ENCODE results near the gene SPTA1.

Gene SPTA1

GRCh38 chr1:158644449-158644848 lies 42.1 kb downstream of the SPTA1 start:
- Histone ChIP-seq H3K36me3 (ENCODE audit: control insufficient read depth, insufficient read depth, low read length, severe bottlenecking) (no peaks in the 10 kb centered on the region), H3K9me3 (ENCODE audit: control insufficient read depth, low read length) (no peaks in the 10 kb centered on the region), H3K27me3 (replicated peaks; ENCODE audit: control insufficient read depth, insufficient read depth, low read length) (no peaks in the 10 kb centered on the region), H3K4me3 (ENCODE audit: low read length) (no peak overlapping the region), H3K9ac (ENCODE audit: low read length) (no peak overlapping the region), H3K4me1 (ENCODE audit: control insufficient read depth, insufficient read depth, low read length) (no peaks in the 10 kb centered on the region)
- DNase-seq (ENCODE audit: low read depth), result no peak

- no peak overlapping the region for H3K4me3 ChIP-seq (ENCODE audit: low read length)
- no peaks in the 10 kb centered on the region for H3K36me3 ChIP-seq (ENCODE audit: control insufficient read depth, insufficient read depth, low read length, severe bottlenecking)
- no peak for DNase-seq (ENCODE audit: low read depth)
- peaks cover 6% of the 10 kb centered on the region for H3K9me3 ChIP-seq (ENCODE audit: control insufficient read depth, low read length)
- H3K9ac ChIP-seq (ENCODE audit: low read length), result no peak overlapping the region
- H3K4me1 ChIP-seq (ENCODE audit: control insufficient read depth, insufficient read depth, low read length), result no peaks in the 10 kb centered on the region
- no peaks in the 10 kb centered on the region for H3K27me3 ChIP-seq (replicated peaks; ENCODE audit: control insufficient read depth, insufficient read depth, low read length)
These were observed 47.6 kb downstream of the SPTA1 start for GRCh38 chr1:158638904-158639303.

- H3K9ac ChIP-seq (ENCODE audit: low read length), result no peak overlapping the region
- H3K4me1 ChIP-seq (ENCODE audit: control insufficient read depth, insufficient read depth, low read length), result no peaks in the 10 kb centered on the region
- DNase-seq (ENCODE audit: low read depth), result no peak
These were observed 48.4 kb downstream of the SPTA1 start for GRCh38 chr1:158638146-158638545.

GRCh38 chr1:158613764-158614163 lies 72.8 kb downstream of the SPTA1 start:
- Histone ChIP-seq H3K36me3 (ENCODE audit: control insufficient read depth, insufficient read depth, low read length, severe bottlenecking) (no peaks in the 10 kb centered on the region), H3K9ac (ENCODE audit: low read length) (no peak overlapping the region), H3K4me1 (ENCODE audit: control insufficient read depth, insufficient read depth, low read length) (peaks cover 12% of the 10 kb centered on the region), H3K27me3 (replicated peaks; ENCODE audit: control insufficient read depth, insufficient read depth, low read length) (no peaks in the 10 kb centered on the region), H3K4me3 (ENCODE audit: low read length) (no peak overlapping the region), H3K9me3 (ENCODE audit: control insufficient read depth, low read length) (no peaks in the 10 kb centered on the region)
- no peak for DNase-seq (ENCODE audit: low read depth)

More at GRCh38 chr1:158638146-158638545, 48.4 kb downstream of the SPTA1 start:
- H3K27me3 ChIP-seq (replicated peaks; ENCODE audit: control insufficient read depth, insufficient read depth, low read length), result no peaks in the 10 kb centered on the region
- H3K36me3 ChIP-seq (ENCODE audit: control insufficient read depth, insufficient read depth, low read length, severe bottlenecking), result no peaks in the 10 kb centered on the region
- H3K9me3 ChIP-seq (ENCODE audit: control insufficient read depth, low read length), result peaks cover 6% of the 10 kb centered on the region
- H3K4me3 ChIP-seq (ENCODE audit: low read length), result no peak overlapping the region

GRCh38 chr1:158611916-158612315 lies 74.6 kb downstream of the SPTA1 start:
- no peaks in the 10 kb centered on the region for H3K36me3 ChIP-seq (ENCODE audit: control insufficient read depth, insufficient read depth, low read length, severe bottlenecking)
- no peaks in the 10 kb centered on the region for H3K27me3 ChIP-seq (replicated peaks; ENCODE audit: control insufficient read depth, insufficient read depth, low read length)
- H3K9ac ChIP-seq (ENCODE audit: low read length), result no peak overlapping the region
- peaks cover 12% of the 10 kb centered on the region for H3K4me1 ChIP-seq (ENCODE audit: control insufficient read depth, insufficient read depth, low read length)
- no peak overlapping the region for H3K4me3 ChIP-seq (ENCODE audit: low read length)
- no peak for DNase-seq (ENCODE audit: low read depth)
- H3K9me3 ChIP-seq (ENCODE audit: control insufficient read depth, low read length), result no peaks in the 10 kb centered on the region

- Histone ChIP-seq H3K4me1 (ENCODE audit: control insufficient read depth, insufficient read depth, low read length) (peaks cover under 1% of the 10 kb centered on the region), H3K9ac (ENCODE audit: low read length) (no peak overlapping the region), H3K9me3 (ENCODE audit: control insufficient read depth, low read length) (no peaks in the 10 kb centered on the region), H3K27me3 (replicated peaks; ENCODE audit: control insufficient read depth, insufficient read depth, low read length) (no peaks in the 10 kb centered on the region), H3K36me3 (ENCODE audit: control insufficient read depth, insufficient read depth, low read length, severe bottlenecking) (no peaks in the 10 kb centered on the region), H3K4me3 (ENCODE audit: low read length) (no peak overlapping the region)
- no peak for DNase-seq (ENCODE audit: low read depth)
These were observed 79.2 kb downstream of the SPTA1 start for GRCh38 chr1:158607296-158607695.

- Histone ChIP-seq H3K36me3 (ENCODE audit: control insufficient read depth, insufficient read depth, low read length, severe bottlenecking) (no peaks in the 10 kb centered on the region), H3K9ac (ENCODE audit: low read length) (no peak within 1 kb of the TSS), H3K27me3 (replicated peaks; ENCODE audit: control insufficient read depth, insufficient read depth, low read length) (no peaks in the 10 kb centered on the region), H3K4me3 (ENCODE audit: low read length) (no peak within 1 kb of the TSS), H3K4me1 (ENCODE audit: control insufficient read depth, insufficient read depth, low read length) (no peaks in the 10 kb centered on the region), H3K9me3 (ENCODE audit: control insufficient read depth, low read length) (peaks cover 2% of the 10 kb centered on the region)
- no peak for DNase-seq (ENCODE audit: low read depth)
These were observed 81.5 kb downstream of the SPTA1 start, which contains the start of gene OR10Z1 for GRCh38 chr1:158604968-158605367. Gene OR10Z1, plus strand, starts transcription at chr1:158605268. Its CDS starts 1,171 bp downstream, at chr1:158606439.

- no peaks in the 10 kb centered on the region for H3K36me3 ChIP-seq (ENCODE audit: control insufficient read depth, insufficient read depth, low read length, severe bottlenecking)
- H3K9ac ChIP-seq (ENCODE audit: low read length), result no peak overlapping the region
- H3K4me1 ChIP-seq (ENCODE audit: control insufficient read depth, insufficient read depth, low read length), result no peaks in the 10 kb centered on the region
- peaks cover 28% of the 10 kb centered on the region for H3K9me3 ChIP-seq (ENCODE audit: control insufficient read depth, low read length)
- H3K4me3 ChIP-seq (ENCODE audit: low read length), result no peak overlapping the region
- no peaks in the 10 kb centered on the region for H3K27me3 ChIP-seq (replicated peaks; ENCODE audit: control insufficient read depth, insufficient read depth, low read length)
- no peak for DNase-seq (ENCODE audit: low read depth)
These were observed 85.8 kb downstream of the SPTA1 start for GRCh38 chr1:158600735-158601134.

GRCh38 chr1:158586942-158587341 lies 99.6 kb downstream of the SPTA1 start:
- no peaks in the 10 kb centered on the region for H3K36me3 ChIP-seq (ENCODE audit: control insufficient read depth, insufficient read depth, low read length, severe bottlenecking)
- peaks cover 14% of the 10 kb centered on the region for H3K9me3 ChIP-seq (ENCODE audit: control insufficient read depth, low read length)
- no peaks in the 10 kb centered on the region for H3K4me1 ChIP-seq (ENCODE audit: control insufficient read depth, insufficient read depth, low read length)
- no peak for DNase-seq (ENCODE audit: low read depth)
- H3K4me3 ChIP-seq (ENCODE audit: low read length), result no peak overlapping the region
- no peaks in the 10 kb centered on the region for H3K27me3 ChIP-seq (replicated peaks; ENCODE audit: control insufficient read depth, insufficient read depth, low read length)
- H3K9ac ChIP-seq (ENCODE audit: low read length), result no peak overlapping the region

GRCh38 chr1:158583962-158584361 lies 102.6 kb downstream of the SPTA1 start:
- Histone ChIP-seq H3K9ac (ENCODE audit: low read length) (no peak overlapping the region), H3K9me3 (ENCODE audit: control insufficient read depth, low read length) (peaks cover 14% of the 10 kb centered on the region), H3K36me3 (ENCODE audit: control insufficient read depth, insufficient read depth, low read length, severe bottlenecking) (no peaks in the 10 kb centered on the region), H3K27me3 (replicated peaks; ENCODE audit: control insufficient read depth, insufficient read depth, low read length) (no peaks in the 10 kb centered on the region), H3K4me3 (ENCODE audit: low read length) (no peak overlapping the region), H3K4me1 (ENCODE audit: control insufficient read depth, insufficient read depth, low read length) (no peaks in the 10 kb centered on the region)
- DNase-seq (ENCODE audit: low read depth), result no peak

- H3K9ac ChIP-seq (ENCODE audit: low read length), result no peak within 1 kb of the TSS
- H3K4me3 ChIP-seq (ENCODE audit: low read length), result no peak within 1 kb of the TSS
- H3K9me3 ChIP-seq (ENCODE audit: control insufficient read depth, low read length), result no peaks in the 10 kb centered on the region
- no peak for DNase-seq (ENCODE audit: low read depth)
- no peaks in the 10 kb centered on the region for H3K27me3 ChIP-seq (replicated peaks; ENCODE audit: control insufficient read depth, insufficient read depth, low read length)
- H3K36me3 ChIP-seq (ENCODE audit: control insufficient read depth, insufficient read depth, low read length, severe bottlenecking), result no peaks in the 10 kb centered on the region
- no peaks in the 10 kb centered on the region for H3K4me1 ChIP-seq (ENCODE audit: control insufficient read depth, insufficient read depth, low read length)
These were observed 106.8 kb downstream of the SPTA1 start, which contains the start of gene OR10X1 for GRCh38 chr1:158579733-158580132. Gene OR10X1, minus strand, starts transcription at chr1:158579899. Its CDS starts 0 bp downstream, at chr1:158579899.

- Histone ChIP-seq H3K9me3 (ENCODE audit: control insufficient read depth, low read length) (no peaks in the 10 kb centered on the region), H3K4me3 (ENCODE audit: low read length) (no peak overlapping the region), H3K27me3 (replicated peaks; ENCODE audit: control insufficient read depth, insufficient read depth, low read length) (peaks cover 3% of the 10 kb centered on the region), H3K9ac (ENCODE audit: low read length) (no peak overlapping the region), H3K4me1 (ENCODE audit: control insufficient read depth, insufficient read depth, low read length) (no peaks in the 10 kb centered on the region), H3K36me3 (ENCODE audit: control insufficient read depth, insufficient read depth, low read length, severe bottlenecking) (no peaks in the 10 kb centered on the region)
- no peak for DNase-seq (ENCODE audit: low read depth)
These were observed 109.0 kb downstream of the SPTA1 start for GRCh38 chr1:158577561-158577960.
